NCI-H1092 (cell line): Measurements from ENCODE around the gene ATF6.

Experiments
- DNase-seq: peaks from one replicate; lab custom pipeline; 2025; lab: John Stamatoyannopoulos, UW

Gene ATF6

DNA sequence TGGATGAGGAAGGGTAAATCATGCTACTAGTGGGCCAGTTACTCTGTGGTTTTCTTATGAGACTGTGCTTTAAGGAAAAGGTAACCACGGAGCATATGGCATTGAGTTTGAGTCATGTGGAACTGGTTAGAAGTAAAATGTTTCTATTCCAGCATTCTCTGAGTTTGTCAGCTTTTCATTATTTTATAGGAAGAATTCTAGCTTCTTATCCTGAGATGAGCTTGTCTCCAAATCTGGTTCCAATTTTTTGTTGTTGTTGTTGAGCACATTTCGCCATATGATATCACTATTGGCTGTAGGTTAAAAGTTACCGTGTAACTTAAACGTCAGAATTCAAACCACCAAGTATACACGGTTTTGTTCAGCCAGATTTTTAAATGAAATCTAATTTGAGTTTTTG is 69.9 kb downstream of the ATF6 start:
- no peak for DNase-seq

DNA sequence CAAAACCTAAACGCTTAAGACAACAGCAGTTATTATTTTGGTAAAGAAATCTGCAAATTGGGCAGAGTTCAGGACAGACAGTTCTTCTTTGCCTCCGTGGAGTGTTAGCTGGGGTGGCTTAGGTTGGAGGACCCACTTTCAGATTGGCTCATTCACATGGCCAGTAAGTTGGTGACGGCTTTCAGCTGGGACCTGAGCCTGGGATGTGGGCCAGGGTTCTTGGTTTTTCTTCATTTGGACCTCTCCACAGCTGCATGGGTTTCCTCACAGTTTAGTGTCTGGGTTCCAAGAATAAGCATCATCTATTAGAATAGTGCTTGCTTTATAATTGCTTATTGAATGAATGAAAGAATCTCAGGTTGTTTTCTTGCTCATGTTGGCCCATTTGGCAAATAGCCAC is 72.2 kb downstream of the ATF6 start:
- DNase-seq = no peak

- DNase-seq = no peak
Measured at GRCh38 chr1:161838885-161839284, 72.8 kb downstream of the ATF6 start.

- no peak for DNase-seq
Measured at GRCh38 chr1:161839591-161839990, 73.5 kb downstream of the ATF6 start.

GRCh38 chr1:161840363-161840762 is 74.2 kb downstream of the ATF6 start:
- no peak for DNase-seq

DNA sequence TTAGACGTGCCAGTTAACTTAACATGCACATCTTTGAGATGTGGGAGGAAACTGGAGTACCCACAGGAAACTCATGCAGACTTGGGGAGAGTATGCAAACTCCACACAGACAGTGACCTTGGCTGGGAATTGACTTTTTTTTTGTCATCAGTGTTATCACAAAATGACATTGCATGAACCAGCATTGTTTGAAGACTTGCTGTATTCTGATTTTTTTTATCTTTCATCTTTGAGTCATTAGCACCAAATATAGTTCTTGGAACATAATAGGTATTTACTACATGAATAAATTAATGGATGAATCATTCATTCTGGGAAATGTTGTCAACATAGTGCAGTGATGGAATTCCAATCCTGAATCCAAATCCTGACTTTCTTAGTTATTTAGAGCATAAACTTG is 77.0 kb downstream of the ATF6 start:
- DNase-seq = no peak

- DNase-seq = no peak
Measured at GRCh38 chr1:161844696-161845095, 78.6 kb downstream of the ATF6 start.

DNA sequence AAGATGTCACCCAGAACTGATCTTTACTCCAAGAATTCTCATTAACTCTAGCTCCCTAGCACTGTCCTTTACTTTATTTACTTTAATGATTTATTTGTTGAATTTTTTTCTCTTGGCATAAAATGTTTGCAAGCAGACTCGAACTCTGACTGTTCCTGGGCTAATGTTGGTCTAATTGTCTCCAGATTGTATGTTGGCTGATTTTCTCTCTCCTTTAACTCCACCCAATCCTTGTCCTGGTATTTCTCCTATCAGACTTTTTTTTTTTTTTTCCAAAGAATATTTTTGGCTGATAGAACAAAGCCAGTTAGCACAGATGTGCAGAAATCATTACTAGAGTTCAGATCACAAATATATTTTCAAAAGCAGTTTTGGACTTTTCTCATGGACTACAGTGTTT is 82.6 kb downstream of the ATF6 start:
- DNase-seq = no peak

DNA sequence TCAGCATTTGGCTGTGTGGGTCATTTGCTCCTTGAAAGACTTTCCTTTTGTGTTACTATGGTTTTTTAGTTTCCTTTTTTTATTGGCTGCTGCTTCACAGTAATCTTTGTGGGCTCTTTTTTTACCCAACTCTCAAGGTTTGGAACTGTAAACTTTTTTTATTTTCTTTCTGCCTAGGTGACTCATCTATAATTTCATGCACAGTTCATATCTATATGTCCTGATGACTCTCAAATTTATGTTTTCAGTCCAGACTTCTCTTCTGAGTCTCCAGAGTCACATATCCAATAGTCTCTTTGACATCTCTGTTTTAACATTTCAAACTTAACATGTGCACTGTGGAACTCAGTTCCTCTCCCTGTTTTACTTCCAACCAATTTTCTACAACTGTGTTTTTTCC is 83.4 kb downstream of the ATF6 start:
- DNase-seq = no peak

GRCh38 chr1:161855260-161855659 is 89.1 kb downstream of the ATF6 start:
- no peak for DNase-seq

- no peak for DNase-seq
Measured at GRCh38 chr1:161858271-161858670, 92.2 kb downstream of the ATF6 start.

- DNase-seq = no peak
Measured at GRCh38 chr1:161863549-161863948, 97.4 kb downstream of the ATF6 start.

GRCh38 chr1:161864577-161864976 is 98.5 kb downstream of the ATF6 start:
- no peak for DNase-seq

- DNase-seq = no peak
Measured at GRCh38 chr1:161866241-161866640, 100.1 kb downstream of the ATF6 start.

DNA sequence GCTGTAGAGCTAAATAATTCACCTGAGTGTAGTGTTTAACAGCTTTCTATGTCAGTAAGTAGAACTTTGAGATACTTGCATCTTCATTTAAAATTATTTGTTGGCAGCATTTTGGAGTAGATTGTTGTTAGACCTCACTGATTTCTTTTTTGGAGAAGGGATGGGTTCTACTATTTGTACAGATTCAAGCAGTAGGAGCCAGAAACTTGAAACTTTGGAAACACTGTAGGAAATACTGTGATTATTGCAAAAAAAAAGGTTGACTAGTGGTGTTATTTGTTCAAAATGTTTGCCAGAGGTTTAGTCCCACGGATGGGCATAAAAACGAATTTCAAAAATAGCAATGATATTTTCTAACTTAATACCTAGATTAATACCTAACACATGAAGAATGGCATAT is 102.7 kb downstream of the ATF6 start:
- no peak for DNase-seq

DNA sequence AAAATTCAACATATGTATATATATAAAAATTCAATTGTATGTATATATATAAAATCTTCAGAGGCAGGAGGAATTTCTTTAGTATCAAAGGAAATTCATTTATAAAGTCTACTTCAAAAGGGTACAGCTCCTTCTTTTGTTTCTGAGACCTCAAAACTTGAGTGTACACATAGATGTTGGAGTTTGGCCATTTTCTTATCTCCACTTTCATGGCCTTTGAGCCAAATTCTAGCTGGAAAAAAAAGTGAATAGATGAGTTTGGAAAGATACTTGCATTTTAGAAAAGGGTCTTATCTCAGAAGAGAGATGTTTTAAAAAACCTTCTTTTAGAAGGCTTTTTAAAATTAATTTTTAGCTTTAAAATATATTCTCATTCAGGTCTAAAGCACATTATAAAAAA is 103.2 kb downstream of the ATF6 start:
- no peak for DNase-seq

DNA sequence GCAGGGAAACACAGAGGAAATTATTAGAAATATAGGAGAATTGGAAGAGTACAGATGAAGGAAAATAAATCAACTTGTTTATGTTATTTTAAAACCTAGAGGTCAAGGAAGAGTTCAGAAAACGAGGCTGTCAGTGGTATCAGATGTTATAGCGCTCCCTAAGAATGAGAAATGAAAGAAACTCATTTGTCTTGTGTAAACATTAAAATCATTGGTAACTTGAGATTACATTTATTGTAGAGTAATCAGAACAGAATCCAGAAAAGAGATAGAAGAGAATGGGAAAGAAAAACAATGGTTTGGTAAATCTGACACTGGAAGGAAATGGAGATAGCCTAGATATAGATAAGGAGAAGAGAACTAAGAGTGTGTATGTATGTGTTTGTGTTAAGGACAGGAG is 106.4 kb downstream of the ATF6 start:
- no peak for DNase-seq

- no peak for DNase-seq
Measured at GRCh38 chr1:161879261-161879660, 113.1 kb downstream of the ATF6 start.

- peak; percentile 66 for DNase-seq
Measured at GRCh38 chr1:161884475-161884874, 118.4 kb downstream of the ATF6 start.

DNA sequence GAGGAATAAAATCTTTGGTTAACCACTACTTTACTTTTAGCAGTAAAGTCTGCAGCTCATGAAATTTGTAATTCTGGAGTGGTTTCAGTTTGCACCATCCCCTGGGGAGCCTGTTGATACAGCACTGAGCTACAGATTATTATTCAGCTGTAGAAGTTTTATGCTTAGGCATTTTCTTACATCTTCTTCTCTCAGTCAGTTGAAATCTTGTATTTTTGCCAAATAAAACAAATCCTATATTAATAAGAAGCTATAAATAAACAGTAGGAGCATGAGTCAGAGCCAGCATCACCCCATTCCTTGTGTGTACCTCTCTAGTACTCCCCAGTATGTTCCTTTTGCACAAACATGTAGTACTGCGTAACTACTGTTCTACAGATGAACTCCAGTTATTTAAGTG is 118.9 kb downstream of the ATF6 start:
- no peak for DNase-seq

GRCh38 chr1:161885759-161886158 is 119.6 kb downstream of the ATF6 start:
- DNase-seq = no peak

GRCh38 chr1:161886589-161886988 is 120.5 kb downstream of the ATF6 start:
- DNase-seq = no peak

DNA sequence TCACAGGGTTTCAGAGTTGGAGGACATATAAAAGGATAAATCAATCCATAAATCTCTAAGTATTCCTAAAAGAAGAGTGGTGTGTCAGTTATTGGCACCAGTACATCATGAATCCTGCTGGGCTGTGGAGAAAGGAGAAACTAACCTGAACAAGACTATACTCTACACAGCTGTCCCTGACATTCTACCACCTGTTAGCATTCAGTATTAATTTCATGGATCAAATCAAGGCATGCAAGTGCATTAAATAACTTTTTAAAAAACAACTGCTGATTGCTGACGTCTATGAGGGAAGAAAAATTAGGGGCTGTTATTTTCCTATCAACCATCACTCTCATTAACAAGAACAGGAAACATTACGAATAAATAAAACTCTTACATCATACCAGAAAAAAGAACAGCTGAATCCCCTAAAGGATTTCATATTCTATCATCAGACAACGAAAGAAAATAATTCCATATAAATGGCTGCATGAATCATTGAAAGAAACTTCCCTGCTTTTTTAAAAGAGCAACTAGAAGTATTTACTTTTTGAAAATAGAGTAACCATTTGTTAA is 121.7 kb downstream of the ATF6 start:
- DNase-seq = no peak

- no peak for DNase-seq
Measured at GRCh38 chr1:161890574-161890973, 124.5 kb downstream of the ATF6 start.

GRCh38 chr1:161899091-161899490 is 133.0 kb downstream of the ATF6 start:
- no peak for DNase-seq
